Stimulated activated CD8-positive, alpha-beta memory T cell treated with anti-CD3 and anti-CD28 coated beads, Interleukin-12 subunit alpha, Interleukin-12 subunit beta, amount 100 ng/mL, for 1 hour (primary cell): ENCODE data around the gene TRIM13.
"Not testable (repeated sequence)": the region's sequence is repeated elsewhere in the genome, so short reads cannot be mapped to it uniquely, and the experiment has no call there.

ENCODE experiments used
- DNase-seq: peaks from one replicate; pipeline ENCODE4 v3.0.0-alpha.2; 2020; ENCODE audit warnings: low read depth

The TRIM13 gene, protein sequence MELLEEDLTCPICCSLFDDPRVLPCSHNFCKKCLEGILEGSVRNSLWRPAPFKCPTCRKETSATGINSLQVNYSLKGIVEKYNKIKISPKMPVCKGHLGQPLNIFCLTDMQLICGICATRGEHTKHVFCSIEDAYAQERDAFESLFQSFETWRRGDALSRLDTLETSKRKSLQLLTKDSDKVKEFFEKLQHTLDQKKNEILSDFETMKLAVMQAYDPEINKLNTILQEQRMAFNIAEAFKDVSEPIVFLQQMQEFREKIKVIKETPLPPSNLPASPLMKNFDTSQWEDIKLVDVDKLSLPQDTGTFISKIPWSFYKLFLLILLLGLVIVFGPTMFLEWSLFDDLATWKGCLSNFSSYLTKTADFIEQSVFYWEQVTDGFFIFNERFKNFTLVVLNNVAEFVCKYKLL

DNA sequence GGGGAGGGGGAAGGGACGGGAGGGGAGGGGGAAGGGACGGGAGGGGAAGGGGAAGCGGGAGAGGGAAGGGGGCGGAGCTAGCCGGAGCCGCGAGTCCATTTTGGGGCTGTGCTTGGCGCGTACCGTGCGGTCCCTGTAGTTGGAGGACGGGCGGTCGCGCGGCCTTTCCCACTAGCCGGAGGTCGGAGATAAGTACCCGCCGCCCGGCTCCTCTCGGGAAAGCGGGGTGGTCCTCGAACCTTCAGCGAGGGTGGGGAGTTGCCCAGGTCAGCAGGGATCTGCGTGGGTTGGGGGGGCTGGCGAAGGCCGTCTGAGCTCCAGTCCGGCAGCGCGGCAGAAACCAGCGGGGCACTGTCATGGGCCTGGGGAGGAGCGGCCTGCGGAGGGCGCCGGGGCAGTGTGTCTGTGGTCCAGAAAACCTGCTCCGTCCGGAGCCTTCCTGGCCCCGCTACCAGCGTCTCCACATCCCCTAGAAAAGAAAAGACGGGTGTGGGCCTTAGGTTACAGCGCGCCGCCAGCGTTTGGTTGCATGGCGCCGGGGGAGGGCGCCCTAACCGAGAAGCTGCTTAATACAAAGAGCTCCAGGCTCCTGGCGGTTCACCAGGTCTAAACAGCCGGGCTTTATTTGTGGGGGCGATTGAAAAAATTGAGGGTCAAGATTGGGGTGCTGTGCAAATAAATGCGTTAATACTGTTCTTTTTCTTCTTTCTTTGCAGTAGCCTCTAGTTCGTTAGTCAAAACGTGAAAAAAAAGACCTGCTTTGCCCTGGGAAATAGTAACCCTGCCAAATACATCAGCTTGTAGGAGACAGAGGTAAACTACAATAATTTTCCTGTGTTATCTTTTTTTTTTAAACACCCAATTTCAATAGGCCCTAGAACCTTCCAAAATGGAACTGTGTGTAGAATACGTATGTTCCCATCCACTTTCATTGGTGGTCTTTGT, at the start of gene TRIM13:
Gene TRIM13, plus strand, starts transcription at position 92 of the 945 bp plus-strand sequence. CDS start 14,899 bp downstream, outside the sequence.
- peak; percentile 71 for DNase-seq

DNA sequence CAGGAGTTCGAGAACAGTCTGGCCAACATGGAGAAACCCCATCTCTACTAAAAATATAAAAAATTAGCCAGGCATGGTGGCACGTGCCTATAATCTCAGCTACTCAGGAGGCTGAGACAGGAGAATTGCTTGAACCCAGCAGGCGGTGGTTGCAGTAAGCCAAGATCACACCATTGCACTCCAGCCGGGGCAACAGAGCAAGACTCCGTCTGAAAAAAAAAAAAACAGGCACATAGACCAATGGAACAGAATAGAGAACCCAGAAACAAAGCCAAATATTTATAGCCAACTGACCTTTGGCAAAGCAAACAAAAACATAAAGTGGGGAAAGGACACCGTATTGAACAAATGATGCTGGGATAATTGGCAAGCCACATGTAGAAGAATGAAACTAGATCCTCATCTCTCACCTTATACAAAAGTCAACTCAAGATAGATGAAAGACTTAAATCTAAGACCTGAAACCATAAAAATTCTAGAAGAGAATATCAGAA, 48.0 kb upstream of the TRIM13 start:
- DNase-seq, result not testable (repeated sequence)

DNA sequence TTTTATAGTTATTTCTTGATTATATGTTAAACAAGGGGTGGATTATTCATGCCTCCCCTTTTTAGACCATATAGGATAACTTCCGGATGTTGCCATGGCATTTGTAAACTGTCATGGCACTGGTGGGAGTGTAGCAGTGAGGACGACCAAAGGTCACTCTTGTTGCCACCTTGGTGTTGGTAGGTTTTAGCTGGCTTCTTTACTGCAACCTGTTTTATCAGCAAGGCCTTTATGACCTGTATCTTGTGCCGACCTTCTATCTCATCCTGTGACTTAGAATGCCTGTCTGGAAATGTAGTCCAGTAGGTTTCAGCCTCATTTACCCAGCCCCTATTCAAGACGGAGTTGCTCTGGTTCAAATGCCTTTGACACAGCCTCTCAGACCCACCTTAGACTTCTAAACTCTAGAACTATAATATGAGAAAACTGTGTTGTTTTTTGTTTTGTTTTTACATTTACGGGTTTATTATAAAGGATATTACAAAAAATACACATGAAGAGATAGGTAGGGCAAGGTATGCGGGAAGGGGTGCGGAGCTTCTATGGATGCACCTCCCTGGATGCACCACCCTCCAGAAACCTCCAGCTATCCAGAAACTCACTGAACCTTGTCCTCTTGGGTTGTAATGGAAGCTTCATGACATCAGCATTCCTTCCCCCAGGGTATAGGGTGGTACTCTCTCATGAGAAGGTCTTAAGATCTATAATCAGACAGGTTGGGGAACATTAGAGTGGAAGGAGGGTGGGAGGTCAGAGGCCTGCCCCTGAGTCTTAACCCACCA, 44.9 kb upstream of the TRIM13 start:
- DNase-seq, result no peak

DNA sequence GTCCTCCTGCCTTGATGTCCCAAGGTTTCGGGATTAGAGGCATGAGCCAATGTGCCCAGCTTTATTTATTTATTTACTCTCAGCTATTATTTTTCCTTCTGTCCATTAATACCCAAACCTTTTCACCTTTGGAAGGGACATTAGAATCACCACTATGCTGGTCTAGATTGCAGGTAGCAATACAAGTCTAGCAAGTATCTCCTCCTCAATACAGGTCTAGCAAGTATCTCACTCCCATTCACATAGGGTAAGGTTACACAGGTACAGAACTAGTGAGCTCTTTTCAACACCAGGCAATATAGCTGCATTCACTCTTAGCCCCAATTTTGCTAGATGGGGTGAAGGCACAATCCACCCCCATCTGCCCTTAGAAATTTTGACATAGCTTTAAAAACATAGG, 43.3 kb upstream of the TRIM13 start:
- no peak for DNase-seq

DNA sequence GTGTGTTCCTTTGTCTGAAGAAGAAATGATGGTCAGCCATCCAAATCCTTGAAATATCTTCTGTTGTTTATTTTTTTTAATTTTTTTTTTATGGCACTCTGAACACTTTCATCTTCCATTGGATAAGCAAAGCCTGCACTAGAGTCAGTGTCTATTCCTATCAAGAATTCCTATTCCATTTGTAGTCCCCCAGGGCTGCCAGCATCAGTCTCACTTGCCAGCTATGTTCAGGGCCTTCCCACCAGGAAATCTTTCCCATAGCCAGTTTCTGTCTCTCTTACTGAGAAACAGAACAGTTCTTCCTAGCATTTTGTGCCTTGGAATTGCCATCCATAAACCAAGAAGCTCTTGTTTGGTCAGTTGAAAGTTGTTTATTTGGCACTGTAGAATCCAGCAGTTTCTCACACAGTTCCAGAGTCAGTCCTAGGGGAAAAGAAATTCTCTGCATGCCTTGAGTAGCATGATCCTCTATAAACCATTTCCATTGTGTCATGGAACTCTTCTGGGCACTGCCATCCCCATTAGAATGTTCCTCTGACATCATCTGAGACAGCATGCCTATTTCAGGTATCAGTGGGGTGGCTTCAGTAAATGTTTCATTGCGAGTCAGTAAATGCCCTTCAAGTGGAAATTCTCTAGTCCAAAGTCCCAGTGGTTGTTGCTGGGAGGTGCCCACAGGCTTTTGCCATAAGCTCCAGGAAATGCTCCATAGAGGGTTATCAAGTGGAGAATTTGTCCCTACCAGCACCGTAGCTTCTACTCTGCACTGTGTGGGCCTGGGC, 42.0 kb upstream of the TRIM13 start:
- DNase-seq, result no peak

DNA sequence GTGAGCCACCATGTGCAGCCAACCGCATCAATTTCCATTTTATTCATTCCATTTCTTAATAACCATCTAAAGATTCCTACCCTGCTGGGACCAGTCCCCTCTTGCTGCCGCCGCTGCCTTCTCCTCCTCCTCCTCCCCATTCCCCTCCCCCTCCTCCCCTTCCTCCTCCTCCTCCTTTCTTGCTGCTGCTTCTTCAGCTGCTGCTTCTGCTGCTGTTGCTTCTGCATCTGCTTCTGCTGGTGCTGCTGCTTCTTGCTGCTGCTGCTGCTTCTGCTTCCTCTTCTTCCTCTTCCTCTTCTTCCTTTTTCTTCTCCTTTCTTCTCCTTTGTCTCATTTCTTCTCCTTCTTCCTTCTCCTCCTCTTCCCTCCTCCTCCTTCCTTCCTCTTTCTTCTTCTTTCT, 40.7 kb upstream of the TRIM13 start:
- DNase-seq, result no peak

DNA sequence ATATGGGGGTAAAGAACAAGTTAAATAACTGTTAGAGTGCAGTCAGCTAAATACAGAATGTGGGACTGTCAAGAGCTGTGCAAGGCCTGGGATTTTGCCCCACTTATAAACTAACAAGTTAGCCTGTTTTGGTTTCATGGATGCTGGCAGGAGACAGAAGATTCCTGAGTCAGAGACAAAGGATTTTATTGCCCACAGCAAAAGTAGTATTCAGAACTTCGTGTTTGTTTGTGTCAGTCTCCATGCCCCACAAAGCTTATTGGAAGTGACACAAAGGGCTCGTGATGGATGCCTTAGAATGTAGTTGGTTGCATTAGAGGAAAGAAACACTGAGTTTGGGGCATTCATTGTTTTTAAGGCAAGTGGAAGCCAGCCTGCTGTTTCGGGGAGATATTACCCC, 38.5 kb upstream of the TRIM13 start:
- no peak for DNase-seq

DNA sequence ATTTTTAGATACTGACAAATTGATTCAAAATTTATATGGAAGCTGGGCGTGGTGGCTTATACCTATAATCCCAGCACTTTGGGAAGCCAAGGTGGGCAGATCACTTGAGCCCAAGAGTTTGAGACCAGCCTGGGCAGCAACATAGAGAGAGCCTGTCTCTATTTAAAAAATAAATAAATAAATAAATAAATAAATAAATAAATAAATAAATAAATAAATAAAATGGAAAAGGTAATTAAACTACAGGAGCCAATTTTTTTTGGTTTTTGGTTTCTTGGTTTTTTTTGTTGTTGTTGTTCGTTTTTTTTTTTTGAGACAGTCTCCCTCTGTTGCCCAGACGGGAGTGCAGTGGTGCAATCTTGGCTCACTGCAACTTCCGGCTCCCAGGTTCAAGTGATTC, 29.4 kb upstream of the TRIM13 start:
- DNase-seq, result no peak

DNA sequence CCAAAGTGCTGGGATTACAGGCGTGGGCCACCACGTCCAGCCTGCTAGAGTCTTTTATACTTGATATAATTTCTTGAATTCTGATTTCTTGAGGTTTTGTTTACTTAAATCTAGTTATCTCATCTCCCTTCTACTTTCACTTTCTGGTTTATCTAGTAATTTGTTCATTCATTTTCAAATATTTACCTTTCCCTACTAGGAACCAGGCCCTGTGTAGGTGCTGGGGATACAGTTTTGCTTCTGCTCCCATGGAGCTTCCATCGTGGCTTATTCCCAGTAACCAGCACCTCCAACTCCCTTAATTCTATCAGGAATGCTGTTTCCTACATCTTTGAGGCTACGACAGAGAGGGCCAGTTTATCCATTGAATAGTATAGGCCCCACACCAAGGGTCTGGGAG, 24.1 kb upstream of the TRIM13 start:
- DNase-seq, result no peak

DNA sequence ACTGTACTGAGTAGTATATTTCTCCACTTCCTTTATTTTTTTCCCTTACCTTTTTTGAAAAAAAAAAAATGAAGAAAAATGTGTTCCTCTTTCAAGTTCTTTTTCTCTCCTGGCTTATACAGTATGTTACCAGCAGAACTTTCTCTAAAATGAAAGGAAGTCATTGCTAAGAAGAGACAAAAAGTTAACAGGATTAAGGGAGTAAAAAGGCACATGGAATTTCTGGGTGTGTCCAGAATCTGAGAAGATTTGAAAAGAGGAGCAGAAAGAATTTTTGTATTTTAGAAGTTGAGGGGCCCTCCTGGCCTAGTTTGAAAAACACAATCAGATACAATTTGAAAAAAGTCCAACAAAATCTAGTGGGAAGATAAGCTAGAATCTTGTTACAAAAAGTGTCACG, 21.0 kb upstream of the TRIM13 start:
- DNase-seq, result no peak

DNA sequence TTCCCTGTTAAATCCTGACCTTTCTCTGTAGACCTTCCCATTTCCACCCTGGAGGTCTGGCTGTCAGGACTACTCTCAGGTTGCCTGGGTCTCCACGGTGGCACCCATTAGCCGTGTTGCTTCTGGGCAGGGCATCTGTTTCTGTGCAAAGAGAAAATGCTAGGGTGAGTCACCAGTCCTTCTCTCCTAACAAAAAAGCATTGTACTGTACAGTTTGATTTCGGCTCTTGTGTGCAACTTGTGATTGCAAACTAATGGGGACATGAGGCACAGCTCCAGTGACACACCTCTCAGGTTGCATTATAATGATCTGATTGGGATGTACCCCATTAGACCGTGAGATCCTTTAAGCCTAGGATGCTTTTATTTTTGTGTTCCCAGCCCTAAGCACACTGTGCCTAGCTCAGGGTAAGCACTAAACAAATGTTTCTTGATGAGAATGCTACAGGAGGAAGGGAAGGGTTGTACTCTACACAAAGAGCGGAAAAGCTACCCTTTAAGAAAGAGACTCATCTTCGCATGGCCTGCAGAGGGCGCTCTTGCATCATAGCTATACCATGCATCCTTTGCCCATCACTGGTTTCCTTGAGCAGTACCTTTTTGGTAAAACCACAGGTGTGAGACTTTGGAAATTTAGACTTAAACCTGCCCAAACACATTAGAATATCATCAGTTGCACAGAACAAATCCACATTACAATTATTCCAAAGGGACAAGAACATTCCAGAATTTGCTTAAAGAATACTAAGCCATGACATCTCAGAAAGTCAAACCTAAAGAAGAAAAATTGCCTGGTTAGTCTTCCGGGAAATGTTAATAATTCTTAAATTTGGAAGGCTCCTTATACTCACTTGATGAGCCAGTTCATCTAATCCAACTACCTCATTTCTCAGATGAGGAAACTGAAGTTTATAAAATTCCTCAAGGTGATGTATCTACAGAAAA, 20.3 kb upstream of the TRIM13 start:
- DNase-seq, result peak; percentile 71

DNA sequence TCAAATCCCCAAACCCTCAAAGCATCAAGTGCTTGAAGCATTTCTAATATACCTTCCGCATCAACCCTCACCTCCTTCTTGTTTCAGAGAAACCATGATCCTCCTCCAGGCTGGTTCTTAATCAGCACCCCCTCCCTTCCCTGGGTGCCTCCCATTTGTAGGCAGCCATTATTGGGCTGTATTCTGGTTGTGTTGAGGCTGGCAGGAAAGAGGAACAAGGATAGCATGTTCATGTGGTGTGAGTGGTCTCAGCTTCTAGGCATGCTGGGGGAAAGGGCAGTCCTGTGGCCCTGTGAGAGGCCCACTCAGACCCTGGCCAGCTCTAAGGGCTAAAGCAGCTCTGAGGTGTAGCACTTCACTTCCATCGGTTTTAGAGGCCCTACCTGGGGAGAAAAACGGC, 18.9 kb upstream of the TRIM13 start:
- no peak for DNase-seq

DNA sequence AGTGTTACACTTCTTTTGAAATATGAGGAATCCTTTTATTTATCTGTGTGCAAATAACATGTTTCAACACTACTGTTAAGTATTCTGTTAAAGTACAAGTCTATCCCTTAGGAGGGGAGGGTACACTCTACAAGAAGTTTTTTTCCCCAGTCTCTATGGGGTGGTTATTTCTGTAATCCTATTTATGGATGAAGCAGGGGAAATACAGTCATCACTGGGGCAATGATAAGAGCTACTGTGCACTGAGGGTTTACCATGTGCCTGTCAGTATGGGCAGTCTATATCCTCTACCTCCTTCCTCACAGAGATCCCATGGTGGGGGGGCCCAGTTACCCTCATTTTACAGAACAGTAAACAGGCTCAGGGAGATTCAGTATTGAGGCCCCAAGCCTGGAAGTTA, 16.6 kb upstream of the TRIM13 start:
- no peak for DNase-seq

DNA sequence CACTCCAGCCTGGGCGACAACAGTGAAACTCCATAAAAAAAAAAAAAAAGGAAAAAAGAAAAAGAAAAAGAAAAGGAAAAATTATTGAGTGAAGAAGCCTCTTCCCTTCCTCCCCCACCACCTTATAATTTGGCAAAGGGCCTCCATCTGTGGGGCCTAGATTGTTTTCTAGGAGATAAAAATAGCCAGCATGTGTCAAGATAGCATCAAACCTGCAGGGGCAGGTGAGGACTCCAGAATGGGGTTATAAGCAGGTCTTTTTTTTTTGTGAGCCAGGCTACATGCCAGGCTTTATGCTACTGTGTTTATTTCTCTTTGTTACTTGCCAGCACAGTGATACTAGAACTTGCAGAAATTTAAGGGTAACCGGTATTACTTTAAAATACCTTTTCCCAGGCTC, 11.7 kb upstream of the TRIM13 start:
- no peak for DNase-seq

DNA sequence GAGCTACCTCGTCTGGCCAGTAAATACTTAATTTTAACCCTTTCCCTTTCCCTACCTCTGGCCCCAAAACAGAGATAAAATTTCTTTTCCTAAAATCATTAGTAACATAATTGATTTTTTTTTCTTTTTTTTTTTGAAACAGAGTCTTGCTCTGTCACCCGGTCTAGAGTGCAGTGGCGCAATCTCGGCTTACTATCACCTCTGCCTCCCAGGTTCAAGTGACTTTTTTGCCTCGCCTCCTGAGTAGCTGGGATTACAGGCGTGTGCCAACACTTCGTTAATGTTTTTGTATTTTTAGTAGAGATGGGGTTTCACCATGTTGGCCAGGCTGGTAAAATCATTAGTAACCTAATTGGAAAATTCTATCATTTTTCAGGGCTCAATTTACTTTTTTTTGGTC, 10.4 kb upstream of the TRIM13 start:
- DNase-seq, result no peak

DNA sequence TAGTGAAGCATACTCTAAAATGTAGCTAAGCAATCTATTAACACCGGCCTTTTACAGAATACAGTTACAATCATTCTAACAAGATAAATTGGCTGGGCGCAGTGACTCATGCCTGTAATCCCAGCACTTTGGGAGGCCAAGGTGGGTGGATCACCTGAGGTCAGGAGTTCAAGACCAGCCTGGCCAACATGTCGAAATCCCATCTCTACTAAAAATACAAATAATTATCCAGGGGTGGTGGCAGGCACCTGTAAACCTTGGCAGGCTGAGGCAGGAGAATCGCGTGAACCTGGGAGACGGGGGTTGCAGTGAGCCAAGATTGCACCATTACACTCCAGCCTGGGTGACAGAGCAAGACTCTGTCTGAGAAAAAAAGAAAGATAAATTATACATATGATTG, 6.2 kb upstream of the TRIM13 start:
- not testable (repeated sequence) for DNase-seq

DNA sequence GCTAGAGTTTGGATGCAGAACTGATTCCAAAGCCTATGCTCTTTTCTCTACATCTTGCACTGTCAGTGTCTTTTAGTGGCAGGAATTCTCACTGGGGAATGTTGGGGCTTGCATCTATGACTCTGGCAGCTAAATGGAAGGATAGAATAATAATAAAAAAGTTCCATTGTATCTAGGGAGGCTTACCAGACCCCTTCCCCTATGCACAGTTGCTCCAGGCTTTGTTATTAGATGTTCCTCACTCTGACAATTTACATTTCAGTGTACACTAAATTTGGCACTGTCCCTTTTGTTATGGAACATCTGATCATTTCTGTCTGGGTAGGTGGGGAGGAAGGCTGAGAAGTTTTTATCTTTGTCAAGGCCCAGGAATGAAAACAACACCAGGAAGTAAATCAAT, 3.7 kb upstream of the TRIM13 start:
- DNase-seq, result no peak

DNA sequence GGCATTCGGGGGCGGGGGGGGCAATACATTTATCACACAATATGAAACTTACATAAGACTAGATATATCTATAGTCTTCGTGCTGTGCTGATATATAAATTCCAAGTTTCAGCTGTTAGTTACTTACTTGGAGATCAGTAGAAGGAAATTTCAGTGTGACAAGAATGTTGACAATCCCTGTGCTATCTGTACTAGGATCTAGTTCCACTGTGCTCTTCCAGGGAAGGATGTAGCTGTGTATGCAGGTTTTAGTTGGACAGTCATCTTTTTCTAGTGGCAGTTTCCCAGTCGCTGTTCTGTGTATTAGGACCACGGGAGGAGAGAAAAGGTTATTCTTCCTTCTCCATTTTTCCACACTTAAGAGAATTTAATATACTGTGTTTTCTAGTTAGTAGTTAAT, 3.2 kb upstream of the TRIM13 start:
- DNase-seq, result no peak

DNA sequence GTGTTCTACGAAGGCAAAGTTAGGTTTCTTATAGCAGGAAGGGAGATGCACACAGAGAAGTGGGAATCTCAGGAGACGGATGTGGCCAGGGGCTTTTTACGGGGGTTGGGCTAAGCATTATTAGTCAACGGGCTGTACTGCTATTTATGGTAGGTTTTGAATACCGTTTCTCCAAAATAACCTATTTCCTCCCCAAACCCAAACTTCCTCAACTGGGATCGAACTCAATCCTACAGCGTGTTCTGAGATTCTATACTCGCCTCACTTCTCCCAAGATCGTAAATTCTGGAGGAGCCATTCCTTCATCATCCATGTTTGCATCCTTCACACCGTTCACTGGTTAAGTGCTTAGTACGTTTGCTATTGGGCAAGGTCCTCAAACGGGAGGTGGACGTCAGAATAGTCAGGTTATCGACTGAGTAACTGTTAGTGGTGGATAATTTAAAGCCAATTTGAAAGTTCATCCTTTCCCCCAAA, 1.2 kb upstream of the TRIM13 start:
- DNase-seq, result no peak
